ENCODE measurements around the gene CCDC88B. TPM values are rescaled to one million over a fixed set of nuclear protein-coding genes. Genes with fewer than 3 reads are reported as not detected.
A peak's percentile ranks its signal among the peaks of the same experiment; 100 is the strongest.

The CCDC88B gene
- total and polyA plus RNA-seq, 9 of the 15 experiments (the other 6 are each of a cell fraction or from before 2014, with no cell fraction given) = 0.13 to 18.1 (median 7.9) TPM

- TF ChIP-seq ZNF436 (CRISPR knock-in tag; IDR thresholded peaks at IDR 0.05) (no peak), HDGF (IDR thresholded peaks at IDR 0.05) (no peak), FOXO4 (CRISPR knock-in tag; IDR thresholded peaks at IDR 0.05) (no peak), KHSRP (IDR thresholded peaks at IDR 0.05) (no peak), POLR2AphosphoS5 (IDR thresholded peaks at IDR 0.05; ENCODE audit: control insufficient read depth, insufficient read depth, low read depth, low read length) (no peak), TCFL5 (CRISPR knock-in tag; conservative IDR thresholded peaks at IDR 0.05) (no peak), KLF10 (CRISPR knock-in tag; IDR thresholded peaks at IDR 0.05) (no peak), ZZZ3 (IDR thresholded peaks at IDR 0.05) (no peak), EGR1 (conservative IDR thresholded peaks at IDR 0.05) (no peak), ELK3 (CRISPR knock-in tag; IDR thresholded peaks at IDR 0.05) (no peak), FOXA3 (CRISPR knock-in tag; conservative IDR thresholded peaks at IDR 0.05 in 1 of 2, IDR thresholded peaks at IDR 0.05 in 1 of 2) (no peak), SPI1 (IDR thresholded peaks at IDR 0.05; ENCODE audit: borderline replicate concordance, low read depth, low read length) (no peak), NR2F6 (CRISPR knock-in tag; IDR thresholded peaks at IDR 0.05) (no peak), KLF1 (tag; IDR thresholded peaks at IDR 0.05) (peak; percentile 28; the same call in 1 of the 2 replicates), RFX1 (IDR thresholded peaks at IDR 0.05) (no peak), NFIC (IDR thresholded peaks at IDR 0.05) (no peak), ATF7 (IDR thresholded peaks at IDR 0.05) (no peak), XRCC3 (IDR thresholded peaks at IDR 0.05) (no peak), FOXM1 (IDR thresholded peaks at IDR 0.05; ENCODE audit: low read depth) (no peak), FOXM1 (CRISPR knock-in tag; IDR thresholded peaks at IDR 0.05; ENCODE audit: low read depth) (no peak), ZNF407 (IDR thresholded peaks at IDR 0.05; ENCODE audit: low read depth) (no peak)
These were observed 18.0 kb downstream of the CCDC88B start (continued) for GRCh38 chr11:64357904-64358535.
